Peyer's patch (tissue), 4 donors: Measurements from ENCODE around the gene C8A.

ENCODE experiments used
- POLR2A ChIP-seq, 2 donors: fragments of 450-650 bp; IDR thresholded peaks; one replicate each; pipeline ENCODE4 v1.5.1; 2017; ENCODE audit warnings: antibody characterized with exemption in 2 of 2, mild to moderate bottlenecking in 2 of 2, moderate library complexity in 2 of 2
- TF ChIP-seq, protein P1 (sequence below), 6 experiments: fragments of 450-650 bp in 4 of 6; fragments of 200-600 bp in 2 of 6; sonication (generic) in 1 of 6; IDR thresholded peaks; one replicate each; pipeline ENCODE4 v1.5.1; 2017 to 2019; ENCODE audit warnings: antibody characterized with exemption in 6 of 6, mild to moderate bottlenecking in 3 of 6, moderate library complexity in 1 of 6

- TF ChIP-seq, protein P1, sequence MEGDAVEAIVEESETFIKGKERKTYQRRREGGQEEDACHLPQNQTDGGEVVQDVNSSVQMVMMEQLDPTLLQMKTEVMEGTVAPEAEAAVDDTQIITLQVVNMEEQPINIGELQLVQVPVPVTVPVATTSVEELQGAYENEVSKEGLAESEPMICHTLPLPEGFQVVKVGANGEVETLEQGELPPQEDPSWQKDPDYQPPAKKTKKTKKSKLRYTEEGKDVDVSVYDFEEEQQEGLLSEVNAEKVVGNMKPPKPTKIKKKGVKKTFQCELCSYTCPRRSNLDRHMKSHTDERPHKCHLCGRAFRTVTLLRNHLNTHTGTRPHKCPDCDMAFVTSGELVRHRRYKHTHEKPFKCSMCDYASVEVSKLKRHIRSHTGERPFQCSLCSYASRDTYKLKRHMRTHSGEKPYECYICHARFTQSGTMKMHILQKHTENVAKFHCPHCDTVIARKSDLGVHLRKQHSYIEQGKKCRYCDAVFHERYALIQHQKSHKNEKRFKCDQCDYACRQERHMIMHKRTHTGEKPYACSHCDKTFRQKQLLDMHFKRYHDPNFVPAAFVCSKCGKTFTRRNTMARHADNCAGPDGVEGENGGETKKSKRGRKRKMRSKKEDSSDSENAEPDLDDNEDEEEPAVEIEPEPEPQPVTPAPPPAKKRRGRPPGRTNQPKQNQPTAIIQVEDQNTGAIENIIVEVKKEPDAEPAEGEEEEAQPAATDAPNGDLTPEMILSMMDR (IDR thresholded peaks at IDR 0.05), result no peak
- no peak for TF ChIP-seq POLR2A (IDR thresholded peaks at IDR 0.05)
Measured at GRCh38 chr1:56916630-56917029, 62.0 kb downstream of the C8A start.
